ENCODE measurements around the gene CABLES2.

Gene CABLES2

DNA sequence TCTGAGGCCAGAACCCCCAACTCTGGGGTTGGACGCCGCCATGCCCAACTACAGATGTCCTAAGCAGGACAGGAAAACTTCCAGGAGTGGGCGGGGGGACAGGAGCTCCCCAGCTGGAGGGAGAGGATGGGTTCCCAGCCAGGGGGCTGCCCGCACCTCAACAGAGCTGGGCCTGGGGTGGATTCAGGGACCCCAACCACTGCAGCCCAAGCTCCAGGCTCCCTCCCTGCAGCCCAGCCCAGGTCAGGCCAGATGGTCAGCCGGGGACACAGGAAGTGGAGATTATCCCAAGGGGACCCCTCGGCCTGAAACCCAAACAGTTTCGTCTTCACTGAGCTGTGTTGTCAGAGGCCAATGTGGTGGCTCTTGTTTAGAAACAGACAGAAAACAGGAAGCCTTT lies 49.4 kb downstream of the CABLES2 start:
- peak in 1 of 2 experiments; percentile 42 for DNase-seq

DNA sequence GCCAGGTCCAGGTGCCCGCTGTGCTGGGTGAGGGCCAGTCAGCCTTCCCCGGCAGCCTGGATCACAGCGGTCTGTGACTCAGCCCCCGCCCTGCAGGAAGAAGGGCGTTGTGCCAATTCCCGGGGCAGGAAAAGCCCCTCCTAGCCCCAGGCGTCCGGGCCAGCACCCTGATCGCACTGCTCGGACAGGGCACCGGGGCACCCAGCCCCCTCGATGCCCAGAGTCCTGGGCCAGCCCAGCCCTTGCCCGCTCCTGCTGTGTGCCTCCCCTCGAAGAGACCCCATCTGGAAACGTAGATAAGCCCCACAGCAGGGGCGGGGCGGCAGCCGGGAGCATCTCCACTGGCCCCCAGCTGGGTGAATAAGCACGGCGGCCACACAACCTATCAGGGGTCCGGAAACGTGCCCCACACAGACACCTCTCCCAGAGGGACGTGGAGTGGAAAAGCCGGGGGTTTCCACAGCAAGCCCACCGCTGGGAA lies 49.9 kb downstream of the CABLES2 start:
- DNase-seq = peak; percentile 50 to 54

DNA sequence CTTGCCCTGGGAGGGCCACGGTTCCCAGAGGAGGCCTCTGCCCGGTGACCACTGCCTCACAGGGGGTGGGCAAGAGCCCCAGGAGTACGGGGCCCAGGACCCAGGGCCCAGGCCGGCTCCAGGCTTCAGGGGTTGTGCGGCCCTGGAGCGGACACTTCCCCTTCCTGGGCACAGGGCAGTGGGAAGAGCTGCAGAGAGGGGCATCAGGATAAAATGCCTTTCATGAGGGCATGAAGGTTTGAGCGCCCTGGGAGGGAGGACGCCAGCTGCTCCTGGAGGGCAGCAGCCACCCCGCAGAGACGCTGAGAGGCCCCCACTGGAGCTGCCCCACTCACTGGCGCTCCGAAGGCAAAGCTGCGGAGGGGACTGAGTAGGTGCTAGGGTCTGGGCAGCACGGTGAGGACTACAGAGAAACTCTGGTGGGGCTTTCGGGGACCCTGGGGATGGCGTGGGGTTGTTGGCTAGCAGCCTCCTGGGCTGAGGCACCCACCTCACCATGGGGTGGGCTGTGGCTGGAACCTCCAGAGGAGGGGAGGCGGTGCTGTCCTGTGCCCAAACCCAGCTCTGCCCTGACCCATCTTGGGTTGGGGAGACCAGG lies 50.4 kb downstream of the CABLES2 start:
- DNase-seq = peak in 1 of 2 experiments; percentile 68

DNA sequence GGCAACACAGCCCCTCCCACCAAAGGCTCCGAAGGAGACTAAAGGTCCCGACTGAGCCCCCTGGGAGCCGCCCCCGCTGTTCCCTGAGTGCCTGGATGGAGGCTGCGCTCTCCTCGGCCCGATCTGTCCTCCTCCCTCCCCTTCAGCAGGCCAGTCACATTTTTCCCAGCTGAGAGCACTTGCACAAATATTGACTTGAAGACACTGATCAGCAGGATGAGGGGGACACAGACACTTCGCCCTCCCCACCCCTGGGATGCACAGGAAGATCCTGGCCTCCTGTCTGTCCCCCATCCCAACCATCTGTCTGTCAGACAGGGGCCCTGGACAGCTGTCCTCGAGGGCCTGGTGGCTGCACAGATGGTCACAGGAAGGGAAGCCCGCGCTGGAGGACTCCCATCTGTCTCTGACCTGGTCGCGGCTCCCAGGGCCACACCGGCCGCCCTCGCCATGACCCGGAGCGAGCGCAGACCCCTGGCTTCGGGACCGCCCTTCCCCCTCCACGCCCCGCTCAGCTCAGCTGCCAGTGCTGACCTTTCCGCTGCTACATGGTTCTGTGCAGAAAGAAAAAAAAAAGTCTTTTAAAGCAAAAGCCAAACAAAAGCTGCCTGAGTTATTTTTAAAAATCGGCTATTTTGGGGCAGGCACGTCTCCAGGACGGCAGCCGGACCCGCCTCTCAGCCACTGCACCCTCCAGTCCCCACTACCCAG lies 51.1 kb downstream of the CABLES2 start:
- peak; percentile 87 to 89 for DNase-seq

DNA sequence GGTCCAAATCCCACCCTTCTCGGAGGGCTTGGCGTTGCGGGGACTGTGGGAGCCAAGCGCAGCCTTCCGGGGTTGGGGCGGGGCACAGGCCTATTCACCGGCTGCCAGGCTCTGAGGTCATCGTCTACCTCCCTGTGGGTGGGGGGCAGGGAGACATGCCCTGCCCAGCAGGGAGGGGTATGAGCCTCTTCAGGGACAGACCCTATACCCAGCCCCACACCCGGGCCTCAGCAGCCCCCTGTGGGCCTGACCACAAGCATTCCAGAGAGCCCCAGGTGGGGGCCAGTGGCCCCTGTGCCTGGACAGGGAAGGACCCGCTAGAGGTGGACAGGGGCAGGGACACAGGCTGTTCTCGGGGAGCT lies 51.6 kb downstream of the CABLES2 start:
- no peak for DNase-seq

DNA sequence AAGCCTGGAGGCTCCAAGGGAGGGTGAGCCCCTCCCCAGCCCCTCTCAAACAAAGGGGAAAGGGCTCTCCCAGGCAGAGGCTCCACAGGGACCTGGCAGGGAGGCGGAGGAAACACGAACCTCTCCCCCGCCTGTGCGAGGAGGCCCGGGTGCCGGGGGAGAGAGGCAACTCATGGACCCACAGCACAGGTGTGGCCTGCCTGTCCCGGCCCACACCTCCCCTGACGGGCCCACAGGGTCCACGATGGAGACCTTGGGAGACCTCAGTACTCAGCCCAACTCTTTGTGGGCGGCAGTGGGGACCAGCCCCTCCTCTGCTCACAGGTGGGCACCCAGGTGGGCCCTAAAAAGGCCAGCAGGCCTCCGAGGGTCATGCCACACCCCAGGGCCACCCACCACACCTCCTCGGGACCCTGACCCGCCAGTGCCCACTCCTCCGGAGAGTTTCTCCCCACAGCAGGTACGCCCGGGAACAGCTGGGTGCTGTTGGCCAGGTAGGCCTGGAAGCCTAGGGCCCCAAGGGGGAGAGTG lies 52.2 kb downstream of the CABLES2 start:
- DNase-seq = no peak

DNA sequence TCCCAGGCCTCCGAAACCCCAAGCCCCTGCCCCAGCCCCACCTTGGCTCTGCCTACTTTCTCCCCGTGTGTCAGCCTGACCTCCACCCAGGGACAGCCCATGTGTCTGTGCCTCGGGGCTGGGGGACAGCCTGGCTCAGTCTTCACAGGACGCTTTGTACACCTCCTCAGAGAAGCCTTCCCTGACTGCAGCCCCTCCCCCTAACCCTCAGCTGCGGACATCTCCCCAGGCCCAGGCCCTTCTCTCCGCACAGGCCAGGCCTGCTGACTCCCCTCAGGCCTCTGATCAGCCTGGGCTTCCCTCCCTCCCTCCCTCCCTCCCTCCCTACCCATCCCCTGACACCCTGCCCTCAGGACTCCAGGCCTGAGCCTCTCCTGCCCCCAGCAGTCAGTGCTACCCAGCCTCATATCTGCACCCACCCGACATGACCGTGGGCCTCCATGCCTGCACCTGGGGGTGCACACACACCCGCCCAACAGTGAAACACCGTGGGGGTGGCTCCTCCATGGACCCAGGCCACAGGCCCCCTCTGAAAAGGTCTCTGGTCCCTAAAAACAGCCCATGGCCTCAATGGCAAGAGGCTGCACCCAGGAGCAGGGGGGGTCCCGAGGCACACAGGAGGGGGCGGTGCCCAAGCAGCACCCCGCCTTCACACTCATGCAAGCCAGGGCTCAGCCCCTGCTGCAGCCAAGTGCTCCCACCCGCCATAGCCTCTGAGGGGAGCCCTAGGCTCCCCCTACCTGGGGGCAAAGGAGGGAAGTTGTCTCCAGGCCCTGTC lies 52.9 kb downstream of the CABLES2 start:
- DNase-seq = no peak

DNA sequence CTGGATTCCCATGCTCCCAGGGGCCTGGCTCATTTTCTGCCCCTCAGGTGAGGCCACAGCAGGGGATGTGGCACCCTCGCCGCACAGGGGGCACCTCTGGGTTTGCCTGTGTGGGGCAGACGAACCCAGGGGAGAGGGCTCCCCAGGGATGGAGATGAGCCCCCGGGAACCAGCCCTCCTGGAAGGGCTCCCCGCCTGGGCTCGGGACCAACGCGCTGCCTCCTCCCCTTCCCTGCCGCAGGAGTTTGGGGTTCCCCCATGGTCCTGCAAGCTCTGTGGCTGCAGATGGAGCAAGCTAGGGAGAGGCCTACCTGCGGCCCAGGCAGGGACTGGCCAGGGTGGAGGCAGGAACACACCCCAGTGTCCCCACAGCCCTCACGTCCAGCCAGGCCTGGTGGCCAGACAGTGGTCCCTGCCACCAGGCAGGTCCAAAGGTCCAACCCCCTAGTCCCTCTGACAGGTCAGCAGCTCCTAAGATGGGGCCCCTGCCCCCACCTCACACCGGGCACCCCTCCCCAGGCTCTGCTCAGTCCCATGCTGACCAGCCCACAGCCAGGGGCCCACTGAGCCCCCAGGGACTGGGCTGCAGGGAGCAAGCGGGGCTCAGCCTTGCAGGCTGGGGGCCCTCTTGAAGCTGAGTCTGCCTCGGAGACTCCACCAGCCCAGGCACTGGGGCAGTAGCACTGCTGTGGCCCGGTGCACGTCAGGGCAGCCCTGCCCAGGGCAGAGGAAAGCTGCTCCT lies 53.6 kb downstream of the CABLES2 start:
- DNase-seq = no peak

DNA sequence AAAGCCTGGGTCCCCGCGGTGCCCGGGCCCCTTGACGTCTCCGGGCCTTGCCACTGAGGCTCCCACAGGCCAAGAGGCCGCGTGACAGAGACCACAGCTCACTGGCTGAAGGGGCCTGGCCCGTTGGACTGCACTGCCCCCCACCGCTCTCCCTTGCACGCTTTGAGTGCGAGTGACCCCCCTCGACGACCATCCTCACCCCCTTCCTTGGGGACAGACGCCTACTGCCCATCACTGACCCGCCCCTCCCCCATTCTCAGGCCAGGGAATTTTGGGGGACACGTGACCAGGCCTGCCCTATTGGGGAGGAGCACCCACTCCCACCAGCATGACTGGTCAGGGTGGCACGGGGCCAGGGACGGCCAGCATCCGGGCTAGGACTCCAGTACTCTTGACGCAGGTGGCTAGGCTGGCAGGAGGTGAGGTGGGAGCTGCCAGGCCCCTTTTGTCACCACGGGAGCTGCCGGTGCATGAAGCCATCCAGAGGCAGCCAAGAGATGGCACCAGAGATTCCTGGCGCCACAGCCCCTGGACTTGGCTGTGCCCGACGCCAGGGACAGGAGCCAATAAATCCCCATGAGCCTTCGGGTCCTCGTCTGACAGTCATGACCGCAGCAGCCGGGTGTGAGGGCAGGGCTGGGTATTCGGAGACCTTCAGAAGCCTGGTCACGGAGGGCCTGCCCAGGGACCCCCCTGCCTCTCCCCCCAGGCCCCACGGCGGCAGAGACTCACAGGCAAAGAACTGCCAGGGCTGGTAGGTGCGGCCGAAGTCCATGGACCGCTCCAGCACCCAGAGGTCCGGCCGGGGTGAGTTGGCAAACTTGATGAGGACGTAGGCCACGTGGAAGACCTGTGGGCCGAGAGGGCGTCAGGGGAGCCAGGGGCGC lies 54.4 kb downstream of the CABLES2 start:
- peak in 1 of 2 experiments; percentile 38 for DNase-seq

DNA sequence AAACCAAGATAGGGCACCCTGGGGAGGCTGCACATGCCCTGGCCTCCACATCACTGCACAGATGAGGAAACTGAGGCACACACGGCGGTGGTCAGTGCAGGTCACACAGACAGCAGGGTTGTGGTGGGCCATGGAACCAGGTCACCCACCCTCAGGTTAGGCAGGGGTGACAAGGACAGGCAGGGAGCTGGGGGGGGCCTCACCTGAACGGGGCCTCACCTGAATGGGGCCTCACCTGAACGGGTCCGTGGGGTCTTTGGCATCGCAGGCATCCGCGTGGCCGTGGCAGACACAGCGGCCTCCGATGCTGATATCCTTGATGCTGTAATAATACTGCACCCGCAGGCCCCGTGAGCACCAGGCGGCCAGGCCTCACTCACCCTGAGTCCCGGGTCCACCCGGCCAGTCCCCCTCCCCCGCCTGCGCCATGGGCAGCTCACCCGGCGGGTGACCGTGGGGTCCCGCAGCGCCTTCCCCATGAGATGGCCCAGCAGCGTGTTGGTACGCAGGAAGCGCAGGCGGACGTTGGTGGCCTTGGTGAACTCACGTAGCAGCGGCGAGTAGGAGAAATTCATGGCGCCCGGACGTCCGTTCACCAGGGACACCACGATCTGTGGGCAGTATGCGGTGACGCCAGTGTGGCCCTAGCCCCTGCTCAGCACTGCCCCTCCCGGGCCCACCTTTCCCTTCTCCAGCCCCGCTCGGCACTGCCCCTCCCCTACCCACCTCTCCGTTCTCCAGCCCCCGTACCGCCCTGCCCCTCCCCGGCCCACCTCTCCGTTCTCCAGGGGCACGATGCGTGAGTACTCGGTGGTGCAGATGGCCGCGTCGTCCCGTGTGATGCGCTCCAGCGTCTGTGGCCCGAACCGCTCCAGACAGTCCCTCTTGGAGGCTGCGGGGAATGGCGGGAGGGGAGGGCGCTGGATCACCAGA lies 55.4 kb downstream of the CABLES2 start:
- DNase-seq = no peak

DNA sequence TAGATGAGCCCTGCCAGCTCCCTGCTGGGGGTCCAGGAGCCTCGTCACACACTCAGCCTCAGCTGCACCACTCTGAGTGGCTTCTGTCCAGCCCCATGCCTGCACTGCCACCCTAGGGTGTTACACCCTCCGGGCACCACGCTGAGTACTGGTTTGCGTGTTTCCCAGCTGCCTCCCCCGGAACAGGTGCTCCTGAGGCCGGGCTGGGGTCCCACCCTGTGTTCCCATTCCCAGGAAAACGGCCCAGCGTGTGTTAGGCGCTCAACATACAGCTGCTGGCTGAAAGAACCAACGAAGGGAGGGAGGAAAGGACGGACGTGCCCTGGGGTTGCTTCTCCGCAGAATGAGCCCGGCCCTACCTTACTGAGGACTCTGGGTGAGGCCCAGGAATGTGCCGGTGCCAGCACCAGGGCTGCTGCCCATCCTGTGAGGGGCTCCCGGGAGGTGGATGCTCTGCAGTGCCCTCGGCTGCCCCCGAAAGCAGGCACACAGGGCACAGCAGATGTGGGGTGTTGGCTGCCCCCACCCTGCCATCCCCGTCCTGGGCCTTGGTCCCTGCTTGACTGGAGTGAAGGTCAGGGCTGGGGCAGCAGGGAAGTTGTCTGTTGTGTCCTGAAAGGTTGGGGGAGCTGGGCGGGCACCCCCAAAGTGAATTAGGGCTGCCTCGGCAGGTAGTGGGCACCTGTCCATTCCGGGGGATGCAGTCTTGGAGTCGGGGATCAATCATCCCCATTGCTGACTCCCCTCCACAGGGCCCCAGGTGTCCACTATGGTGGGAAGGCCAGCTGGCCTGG lies 56.3 kb downstream of the CABLES2 start:
- no peak for DNase-seq

DNA sequence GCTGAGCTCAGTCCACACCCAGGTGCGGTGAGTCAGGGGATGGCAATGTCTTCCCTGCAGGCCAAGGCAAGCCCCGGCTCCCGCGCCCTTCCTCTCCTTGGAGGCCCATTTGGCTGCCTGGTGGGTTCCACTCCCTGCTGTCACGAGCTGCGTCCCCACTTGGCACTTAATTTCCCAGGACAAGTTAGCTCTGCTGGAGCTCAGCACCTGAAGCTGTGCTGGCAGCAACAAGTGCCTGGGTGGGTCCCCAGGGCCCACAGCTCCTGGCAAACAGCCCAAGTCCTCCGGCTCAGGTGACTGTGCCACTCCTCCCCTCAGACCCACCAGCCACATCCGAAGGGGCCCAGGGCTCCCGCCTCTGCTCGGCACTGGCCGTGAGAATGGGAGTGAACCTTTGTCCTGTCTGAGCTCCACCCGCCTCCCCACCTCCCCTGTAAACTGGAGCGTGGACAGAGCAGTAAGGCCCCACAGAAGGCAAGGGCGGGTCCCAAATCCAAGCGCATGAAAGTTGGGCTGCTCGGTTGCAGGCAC lies 56.9 kb downstream of the CABLES2 start:
- no peak for DNase-seq

DNA sequence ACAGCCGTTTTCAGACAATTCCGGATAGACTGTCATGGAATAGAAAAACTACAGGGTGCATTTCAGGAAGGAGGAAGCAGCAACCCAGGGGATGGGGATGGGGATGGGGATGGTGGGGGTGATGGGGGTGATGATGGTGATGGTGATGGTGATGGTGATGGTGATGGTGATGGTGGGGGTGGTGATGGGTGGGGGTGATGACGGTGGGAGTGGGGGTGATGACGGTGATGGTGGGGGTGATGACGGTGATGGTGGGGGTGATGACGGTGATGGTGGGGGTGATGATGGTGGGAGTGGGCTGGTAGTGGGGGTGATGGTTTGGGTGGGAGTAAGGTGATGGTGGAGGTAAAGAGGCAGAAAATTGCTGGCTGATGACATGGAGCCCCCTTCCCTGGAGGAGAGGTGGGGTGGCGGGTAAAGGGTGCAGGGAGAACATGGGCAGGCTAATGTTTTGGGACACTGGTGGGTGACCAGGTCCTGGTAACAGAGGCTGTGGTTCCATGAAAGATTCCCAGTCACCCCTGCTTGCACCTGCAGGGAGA lies 57.5 kb downstream of the CABLES2 start:
- no peak for DNase-seq

DNA sequence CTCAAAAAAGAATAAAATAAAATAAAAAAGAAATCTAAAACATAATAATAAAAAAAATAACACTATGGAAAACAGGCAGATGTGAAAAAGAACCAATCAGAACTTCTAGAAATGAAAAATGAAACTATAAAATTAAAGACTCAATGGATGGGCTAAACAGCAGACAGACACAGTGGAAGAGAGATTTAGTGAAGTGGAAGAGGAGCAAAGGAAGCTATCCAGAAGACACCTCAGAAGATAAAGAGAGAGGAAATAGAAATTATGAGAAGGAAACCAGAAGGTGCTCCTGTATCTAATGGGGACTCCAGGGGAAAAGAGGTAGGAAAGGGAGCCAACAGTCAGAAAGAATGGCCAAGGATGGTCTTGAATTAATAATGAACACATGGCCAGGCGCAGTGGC lies 58.5 kb downstream of the CABLES2 start:
- no peak for DNase-seq

DNA sequence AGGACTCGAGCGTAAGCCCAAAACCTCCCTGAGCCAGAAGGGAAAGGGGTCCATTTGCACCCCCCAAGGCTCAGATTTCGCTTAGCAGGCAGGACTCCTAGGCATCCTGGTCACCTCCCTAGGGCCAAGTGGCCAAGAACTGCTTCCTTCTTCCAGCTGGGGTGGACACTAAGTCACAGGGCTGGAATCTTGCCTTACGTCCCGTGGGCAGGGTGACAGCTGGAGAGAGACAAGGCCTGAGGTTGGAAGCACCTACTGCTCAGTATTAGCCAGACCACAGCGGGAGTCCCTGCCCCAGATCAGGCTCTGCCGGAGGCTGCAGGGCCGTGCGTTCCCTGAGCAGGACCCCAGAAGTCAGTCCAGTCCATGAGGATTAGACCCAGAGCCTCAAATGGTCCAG lies 59.6 kb downstream of the CABLES2 start:
- no peak for DNase-seq

DNA sequence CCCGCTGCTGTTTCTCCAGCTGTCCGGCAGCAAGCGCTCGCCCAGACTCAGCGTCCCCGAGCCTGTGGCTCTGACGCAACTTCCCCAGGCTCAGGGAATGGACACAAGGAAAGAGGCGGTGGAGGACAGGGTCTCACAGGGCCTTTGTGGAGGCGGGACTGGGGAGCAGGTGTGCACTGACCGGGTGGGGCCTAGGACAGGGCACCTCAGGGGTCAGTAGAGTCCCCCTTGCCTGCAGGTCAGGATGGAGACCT lies 60.0 kb downstream of the CABLES2 start:
- peak in 1 of 2 experiments; percentile 40 for DNase-seq

DNA sequence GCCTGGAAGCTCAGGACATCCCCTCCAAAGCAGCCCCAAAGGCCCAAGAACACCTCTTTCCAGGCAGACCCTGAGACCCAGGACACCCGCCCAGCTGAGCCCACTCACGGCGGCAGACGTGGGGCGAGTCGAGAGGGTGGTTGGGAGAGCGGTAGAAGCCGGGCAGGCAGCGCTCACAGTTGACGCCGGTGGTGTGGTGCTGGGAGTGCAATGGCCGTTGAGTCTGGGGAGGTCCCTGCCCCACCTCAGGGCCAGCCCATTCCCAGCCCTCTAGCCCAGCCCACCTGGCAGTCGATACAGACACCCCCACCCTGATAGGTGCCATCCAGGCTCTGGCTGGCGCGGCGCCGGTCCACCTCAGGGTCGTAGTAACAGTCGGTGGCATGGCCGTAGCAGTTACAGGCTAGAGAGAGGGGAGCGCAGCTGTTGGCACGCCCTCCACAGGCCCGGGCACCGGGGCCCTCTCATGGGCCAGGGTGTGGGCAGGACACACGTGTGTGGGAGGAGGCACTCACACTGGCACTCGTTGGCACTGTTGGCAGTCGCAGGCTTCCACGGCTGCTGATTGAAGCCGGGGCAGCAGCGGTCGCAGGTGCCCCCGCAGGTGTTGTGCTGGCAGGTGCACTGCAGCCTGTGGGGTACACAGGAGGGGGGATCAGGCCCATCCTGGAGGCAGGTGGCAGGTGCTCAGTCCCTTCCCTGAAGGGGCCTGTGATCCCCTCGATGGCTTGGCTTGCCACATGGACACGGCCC lies 60.5 kb downstream of the CABLES2 start:
- DNase-seq = no peak

DNA sequence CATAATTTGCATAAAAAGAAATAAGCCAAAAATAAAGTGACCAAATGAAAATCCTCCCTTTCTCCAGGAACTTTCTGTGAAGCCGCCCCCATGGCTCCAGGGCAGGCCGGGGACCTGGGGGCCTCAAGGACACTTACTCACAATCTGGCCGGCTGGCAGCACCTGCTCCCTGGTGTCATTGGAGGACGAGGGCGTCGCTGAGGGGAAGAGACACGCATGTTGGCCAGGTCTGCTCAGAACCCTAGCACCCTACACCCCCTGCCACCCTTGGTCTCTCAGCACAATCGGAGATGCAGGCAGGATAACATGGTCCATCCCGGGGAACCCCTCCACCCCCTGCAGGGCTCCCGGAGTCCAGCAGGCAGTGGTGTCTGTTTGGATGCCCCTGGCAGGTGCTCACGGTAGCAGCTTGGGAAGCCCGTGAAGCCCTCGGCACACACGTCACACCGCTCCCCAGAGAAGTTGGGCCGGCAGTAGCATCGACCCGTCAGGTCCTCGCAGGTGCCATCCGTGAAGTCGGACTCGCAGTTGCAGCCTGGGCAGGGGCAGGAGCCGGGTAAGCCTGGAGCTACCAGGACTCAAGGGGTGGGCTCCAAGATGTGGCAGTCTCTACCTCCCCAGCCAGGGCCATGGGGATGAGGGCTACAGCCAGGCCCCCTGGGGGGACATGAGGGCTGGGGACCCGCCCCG lies 61.3 kb downstream of the CABLES2 start:
- DNase-seq = peak; percentile 22 to 55

Measured in NCI-H524 (cell line).